ENCODE data around the gene SURF4.

The SURF4 gene

GRCh38 chr9:133421615-133422542, 46.0 kb upstream of the SURF4 start, which contains the start of gene ADAMTS13:
ADAMTS13 (plus strand) TSS chr9:133422367; CDS start chr9:133422444, 77 bp downstream.
- no peak for TF ChIP-seq GABPA (IDR thresholded peaks at IDR 0.05; ENCODE audit: low read depth)
- Histone ChIP-seq H3K27me3 (ENCODE audit: insufficient read depth, poor library complexity, severe bottlenecking) (peaks cover 3% of the 10 kb centered on the region), H3K27ac (replicated peaks) (no peak within 1 kb of the TSS), H3K4me3 (replicated peaks; ENCODE audit: insufficient read depth, low read length) (no peak within 1 kb of the TSS)
- DNase-seq (ENCODE audit: low read depth in 1 of 2, low spot score in 1 of 2), result no peak

- no peaks in the 10 kb centered on the region for H3K27me3 ChIP-seq (ENCODE audit: insufficient read depth, poor library complexity, severe bottlenecking)
- H3K4me3 ChIP-seq (replicated peaks; ENCODE audit: insufficient read depth, low read length), result no peak overlapping the region
- DNase-seq (ENCODE audit: low read depth in 1 of 2, low spot score in 1 of 2), result no peak
- TF ChIP-seq GABPA (IDR thresholded peaks at IDR 0.05; ENCODE audit: low read depth) (no peak), POLR2AphosphoS5 (IDR thresholded peaks at IDR 0.05; ENCODE audit: low read depth) (no peak), REST (IDR thresholded peaks at IDR 0.05; ENCODE audit: insufficient replicate concordance, low read depth) (no peak), CTCF (IDR thresholded peaks at IDR 0.05; ENCODE audit: insufficient read depth, low read length) (no peak), SPI1 (IDR thresholded peaks at IDR 0.05; ENCODE audit: borderline replicate concordance, low read depth) (no peak)
- H3K27ac ChIP-seq (replicated peaks), result no peak overlapping the region
Observed at GRCh38 chr9:133420392-133420827, 44.5 kb upstream of the SURF4 start.

GRCh38 chr9:133419005-133419404, 43.1 kb upstream of the SURF4 start:
- no peak for DNase-seq (ENCODE audit: low read depth in 1 of 2, low spot score in 1 of 2)
- H3K4me3 ChIP-seq (replicated peaks; ENCODE audit: insufficient read depth, low read length), result no peak overlapping the region
- H3K27ac ChIP-seq (replicated peaks), result no peak overlapping the region
- TF ChIP-seq CTCF (IDR thresholded peaks at IDR 0.05; ENCODE audit: insufficient read depth, low read length) (no peak), POLR2AphosphoS5 (IDR thresholded peaks at IDR 0.05; ENCODE audit: low read depth) (no peak), SPI1 (IDR thresholded peaks at IDR 0.05; ENCODE audit: borderline replicate concordance, low read depth) (no peak), GABPA (IDR thresholded peaks at IDR 0.05; ENCODE audit: low read depth) (no peak)
- H3K27me3 ChIP-seq (ENCODE audit: insufficient read depth, poor library complexity, severe bottlenecking), result no peaks in the 10 kb centered on the region

GRCh38 chr9:133417541-133418461, 41.9 kb upstream of the SURF4 start, which contains the start of gene REXO4:
REXO4 (minus strand) TSS chr9:133418010; CDS start chr9:133417844, 166 bp downstream.
- Histone ChIP-seq H3K27me3 (ENCODE audit: insufficient read depth, poor library complexity, severe bottlenecking) (no peaks in the 10 kb centered on the region), H3K27ac (replicated peaks) (peak within 1 kb of the TSS; percentile 78), H3K4me3 (replicated peaks; ENCODE audit: insufficient read depth, low read length) (peak within 1 kb of the TSS; percentile 86)
- peak; percentile 89 to 92 for DNase-seq (ENCODE audit: low read depth in 1 of 2, low spot score in 1 of 2)
- peak; percentile 98 for TF ChIP-seq GABPA (IDR thresholded peaks at IDR 0.05; ENCODE audit: low read depth)
- no peak for TF ChIP-seq SPI1 (IDR thresholded peaks at IDR 0.05; ENCODE audit: borderline replicate concordance, low read depth)
- TF ChIP-seq CTCF (IDR thresholded peaks at IDR 0.05; ENCODE audit: insufficient read depth, low read length), result no peak
- TF ChIP-seq REST (IDR thresholded peaks at IDR 0.05; ENCODE audit: insufficient replicate concordance, low read depth), result peak; percentile 65
- TF ChIP-seq POLR2AphosphoS5 (IDR thresholded peaks at IDR 0.05; ENCODE audit: low read depth), result peak; percentile 77; the same call in 1 of the 2 replicates

Data from HL-60 (cell line).